ENCODE measurements around the gene DUS2. TPM values are rescaled to one million over a fixed set of nuclear protein-coding genes. Genes with fewer than 3 reads are reported as not detected.

Gene DUS2
- total and polyA plus RNA-seq, 2 of the 8 experiments (the other 6 are each of a cell fraction or from before 2014, with no cell fraction given) = 17.2 to 27.0 TPM

DNA sequence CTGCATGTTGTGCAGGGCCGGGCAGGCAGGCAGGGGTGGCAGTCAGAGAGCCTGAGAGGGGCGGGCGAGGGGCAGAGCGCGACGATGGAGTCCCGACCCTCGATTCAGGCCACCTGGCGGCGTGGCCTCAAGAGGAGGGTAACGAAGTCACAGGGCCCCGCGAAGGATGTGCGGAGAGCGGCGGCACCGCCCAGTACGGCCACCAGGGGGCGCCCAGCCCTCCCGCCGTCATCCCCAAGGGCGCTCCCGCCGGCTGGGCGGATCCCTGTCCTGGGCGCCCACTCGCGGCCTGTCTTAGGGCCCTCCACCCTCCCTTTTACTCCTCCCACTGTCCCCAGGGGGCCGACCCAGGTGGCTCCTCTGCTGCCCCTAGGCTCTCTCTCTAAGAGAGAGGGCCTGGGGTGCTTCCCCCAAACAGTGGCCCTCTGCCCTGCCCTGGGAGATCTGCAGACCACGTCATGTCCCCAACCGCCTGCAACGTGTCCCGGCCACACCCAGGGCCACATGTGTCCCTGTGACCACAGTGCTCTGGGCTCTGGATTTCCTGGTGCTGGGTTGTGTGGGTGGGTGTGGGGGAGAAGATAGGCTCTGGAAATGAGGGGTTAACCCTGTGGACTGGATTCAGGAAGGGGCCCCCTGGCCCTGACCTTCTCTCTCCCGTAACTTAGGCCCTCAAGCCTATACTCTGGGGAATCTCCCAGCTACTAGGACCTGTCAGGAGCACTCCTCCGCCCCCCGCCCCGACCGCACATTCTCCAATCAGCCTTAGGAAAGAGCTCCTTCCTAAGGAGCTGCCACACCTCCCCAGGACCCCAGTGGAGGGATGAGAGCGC, 29.7 kb upstream of the DUS2 start (continued):
- no peak for TF ChIP-seq ATF2 (IDR thresholded peaks at IDR 0.05; ENCODE audit: low read length)
- TF ChIP-seq KDM5A (IDR thresholded peaks at IDR 0.05; ENCODE audit: low read length) = no peak
- TF ChIP-seq, protein P1, sequence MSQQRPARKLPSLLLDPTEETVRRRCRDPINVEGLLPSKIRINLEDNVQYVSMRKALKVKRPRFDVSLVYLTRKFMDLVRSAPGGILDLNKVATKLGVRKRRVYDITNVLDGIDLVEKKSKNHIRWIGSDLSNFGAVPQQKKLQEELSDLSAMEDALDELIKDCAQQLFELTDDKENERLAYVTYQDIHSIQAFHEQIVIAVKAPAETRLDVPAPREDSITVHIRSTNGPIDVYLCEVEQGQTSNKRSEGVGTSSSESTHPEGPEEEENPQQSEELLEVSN (IDR thresholded peaks at IDR 0.05) = peak; percentile 95
- TF ChIP-seq SAP30 (IDR thresholded peaks at IDR 0.05; ENCODE audit: insufficient read depth, insufficient replicate concordance, low read length) = no peak
- 0 out of 2 replicates have a peak, but pooled peaks have one; percentile 58 for TF ChIP-seq TCF12 (IDR thresholded peaks at IDR 0.05; ENCODE audit: low read depth, low read length)
- TF ChIP-seq GTF2F1 (IDR thresholded peaks at IDR 0.05; ENCODE audit: borderline replicate concordance, low read depth, low read length) = no peak
- TF ChIP-seq SIX5 (IDR thresholded peaks at IDR 0.05; ENCODE audit: low read depth, low read length) = no peak
- no peak for TF ChIP-seq SIN3A (conservative IDR thresholded peaks at IDR 0.05 in 1 of 2, IDR thresholded peaks at IDR 0.05 in 1 of 2; ENCODE audit: low read depth in 1 of 2, low read length in 2 of 2)
- peak; percentile 69 for TF ChIP-seq YY1 (IDR thresholded peaks at IDR 0.05; ENCODE audit: low read depth, low read length)
- TF ChIP-seq, protein P2, sequence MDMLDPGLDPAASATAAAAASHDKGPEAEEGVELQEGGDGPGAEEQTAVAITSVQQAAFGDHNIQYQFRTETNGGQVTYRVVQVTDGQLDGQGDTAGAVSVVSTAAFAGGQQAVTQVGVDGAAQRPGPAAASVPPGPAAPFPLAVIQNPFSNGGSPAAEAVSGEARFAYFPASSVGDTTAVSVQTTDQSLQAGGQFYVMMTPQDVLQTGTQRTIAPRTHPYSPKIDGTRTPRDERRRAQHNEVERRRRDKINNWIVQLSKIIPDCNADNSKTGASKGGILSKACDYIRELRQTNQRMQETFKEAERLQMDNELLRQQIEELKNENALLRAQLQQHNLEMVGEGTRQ (IDR thresholded peaks at IDR 0.05; ENCODE audit: low read length) = no peak
- no peak for TF ChIP-seq RXRA (IDR thresholded peaks at IDR 0.05; ENCODE audit: insufficient read depth, low read depth, low read length)

Data from H1 (cell line).